ENCODE data around the gene CRIP1. TPM values are rescaled to one million over a fixed set of nuclear protein-coding genes. Genes with fewer than 3 reads are reported as not detected.

CRIP1 gene
- polyA plus RNA-seq, 2 of the 4 experiments (the other 2 are of a cell fraction), result 280 to 999 TPM

- WGBS (ENCODE audit: missing lambda C conversion rate), result 0% methylated on average over 6 of the region's 33 CpGs
- ChIA-PET CTCF (interaction anchor here (0.8 to 3.8 kb wide), 34 partner anchors 9 to 400 kb away, joined by 3 to 132 read pairs (median 6); partner anchors contain the start of genes BTBD6 and TMEM121), POLR2A (interaction anchor here (0.8 to 2.5 kb wide), 9 partner anchors 9 to 189 kb away, joined by 3 to 81 read pairs (median 5); partner anchors contain the start of gene BRF1)
- peak overlapping the region; percentile 59 for H3K4me3 ChIP-seq
- peak in 1 of 2 experiments; percentile 2; a peak in 4 of 6 replicates for ATAC-seq
- H3K27ac ChIP-seq, result peak overlapping the region; percentile 84 to 99
- H3K4me1 ChIP-seq, result peaks cover 41% of the 10 kb centered on the region
- no peak for DNase-seq (ENCODE audit: low read depth in 1 of 2, low spot score in 1 of 2)
- FAIRE-seq, result no peak
- no peaks in the 10 kb centered on the region for H3K9me3 ChIP-seq
- TF ChIP-seq REST (IDR thresholded peaks at IDR 0.05) (peak; percentile 65; the same call in 1 of the 2 replicates), TFCP2L1 (CRISPR knock-in tag; IDR thresholded peaks at IDR 0.05) (peak; percentile 82; the same call in 1 of the 2 replicates), MYC (IDR thresholded peaks at IDR 0.05; ENCODE audit: borderline replicate concordance, low read length) (no peak), KDM1A (IDR thresholded peaks at IDR 0.05; ENCODE audit: low read depth) (no peak), HOXB5 (CRISPR knock-in tag; IDR thresholded peaks at IDR 0.05) (peak; percentile 38; the same call in 1 of the 2 replicates), CHD4 (IDR thresholded peaks at IDR 0.05; ENCODE audit: borderline replicate concordance) (no peak), BHLHE40 (IDR thresholded peaks at IDR 0.05; ENCODE audit: low read depth, low read length) (no peak), ZNF302 (CRISPR knock-in tag; IDR thresholded peaks at IDR 0.05) (no peak), HMGXB4 (CRISPR knock-in tag; IDR thresholded peaks at IDR 0.05; ENCODE audit: borderline replicate concordance) (0 out of 2 replicates have a peak, but pooled peaks have one; percentile 55), TP53 (CRISPR knock-in tag; IDR thresholded peaks at IDR 0.05) (peak; percentile 89; the same call in 1 of the 2 replicates), HEYL (CRISPR knock-in tag; IDR thresholded peaks at IDR 0.05) (no peak), NR3C1 (IDR thresholded peaks at IDR 0.05) (no peak), ATOH8 (CRISPR knock-in tag; IDR thresholded peaks at IDR 0.05; ENCODE audit: low read depth) (0 out of 2 replicates have a peak, but pooled peaks have one; percentile 32), HES2 (IDR thresholded peaks at IDR 0.05) (no peak), MAX (IDR thresholded peaks at IDR 0.05) (no peak), MAZ (IDR thresholded peaks at IDR 0.05; ENCODE audit: borderline replicate concordance, low read depth, low read length) (no peak), USF2 (IDR thresholded peaks at IDR 0.05) (no peak), PBX3 (IDR thresholded peaks at IDR 0.05) (no peak)
- peak overlapping the region; percentile 92 for H3K4me2 ChIP-seq
Observed at GRCh38 chr14:105490267-105490571, 3.5 kb downstream of the CRIP1 start.
